Tibial nerve (tissue), 4 donors: ENCODE data around the gene CRYL1. TPM values are rescaled to one million over a fixed set of nuclear protein-coding genes. Genes with fewer than 3 reads are reported as not detected.

Source experiments
- DNase-seq, 2 donors: peaks; one replicate each; pipeline ENCODE4 v3.0.0-alpha.2; 2019; ENCODE audit warnings: low spot score in 2 of 2
- H3K27ac ChIP-seq, 4 donors: fragments of 200-600 bp; sonication (generic) in 3 of 4; one replicate each; pipeline ENCODE4 v1.5.1; 2017 to 2019; ENCODE audit warnings: mild to moderate bottlenecking in 1 of 4
- H3K27me3 ChIP-seq, 2 donors: fragments of 200-600 bp; sonication (generic) in 1 of 2; one replicate each; pipeline versions ENCODE4 v1.5.1 to v1.6.0; 2017 to 2019
- H3K36me3 ChIP-seq, 3 donors: fragments of 200-600 bp; sonication (generic); one replicate each; pipeline ENCODE4 v1.5.1; 2018 to 2019
- H3K4me1 ChIP-seq, 4 donors: fragments of 200-600 bp; sonication (generic) in 3 of 4; one replicate each; pipeline ENCODE4 v1.5.1; 2017 to 2019
- H3K4me3 ChIP-seq, 4 donors: fragments of 200-600 bp; sonication (generic) in 3 of 4; one replicate each; pipeline ENCODE4 v1.5.1; 2017 to 2019; ENCODE audit warnings: mild to moderate bottlenecking in 1 of 4, moderate library complexity in 1 of 4
- H3K9me3 ChIP-seq, 4 donors: fragments of 200-600 bp; sonication (generic) in 3 of 4; one replicate each; pipeline ENCODE4 v1.5.1; 2017 to 2019
- CTCF ChIP-seq, 5 experiments: fragments of 200-600 bp in 3 of 5; fragments of 450-650 bp in 2 of 5; sonication (generic) in 3 of 5; IDR thresholded peaks; one replicate each; pipeline ENCODE4 v1.5.1; 2016 to 2019; ENCODE audit warnings: antibody characterized with exemption in 5 of 5, mild to moderate bottlenecking in 3 of 5, moderate library complexity in 2 of 5
- EP300 ChIP-seq, 2 donors: sonication (generic); formaldehyde crosslinking; IDR thresholded peaks; one replicate each; pipeline ENCODE4 v1.6.1; 2017; ENCODE audit warnings: antibody characterized with exemption in 2 of 2, mild to moderate bottlenecking in 1 of 2
- POLR2A ChIP-seq, 2 donors: fragments of 450-650 bp; IDR thresholded peaks; one replicate each; pipeline ENCODE4 v1.6.1; 2017; ENCODE audit warnings: antibody characterized with exemption in 2 of 2, mild to moderate bottlenecking in 2 of 2, moderate library complexity in 2 of 2
- WGBS, 2 donors: methylation state at CpG; one replicate each; pipeline ENCODE4 v1.1.5; 2018; 5-methylcytosine and 5-hydroxymethylcytosine counted together
- total RNA-seq, 4 donors: library from RNA; depleted of rRNA; stranded (reverse); fragments of >200 nt; gene quantifications; one replicate each; pipeline ENCODE4 v1.1.0, GENCODE V29; 2016

CRYL1 gene
- total RNA-seq, 4 donors from 2014 or later: 33.9 to 60.5 (median 49.5) TPM

GRCh38 chr13:20425819-20426219 lies 99.8 kb downstream of the CRYL1 start:
- Histone ChIP-seq H3K36me3 (peaks cover 0 to 40% (median 0%) of the 10 kb centered on the region in 3 donors), H3K9me3 (no peaks in the 10 kb centered on the region), H3K4me1 (peaks cover 0 to 18% (median 2%) of the 10 kb centered on the region in 4 donors), H3K27ac (peak overlapping the region in 1 of 4 donors; percentile 52), H3K4me3 (no peak overlapping the region), H3K27me3 (no peaks in the 10 kb centered on the region)
- no peak for DNase-seq
- TF ChIP-seq EP300 (IDR thresholded peaks at IDR 0.05): no peak
- no peak for TF ChIP-seq POLR2A (IDR thresholded peaks at IDR 0.05)
- no peak for TF ChIP-seq CTCF (IDR thresholded peaks at IDR 0.05)
- 67 to 77% methylated on average over 6 to 7 of the region's 7 CpGs for WGBS, 2 donors

GRCh38 chr13:20424949-20425348 lies 100.7 kb downstream of the CRYL1 start:
- no peak for TF ChIP-seq CTCF (IDR thresholded peaks at IDR 0.05)
- no peak for TF ChIP-seq POLR2A (IDR thresholded peaks at IDR 0.05)
- no peak for TF ChIP-seq EP300 (IDR thresholded peaks at IDR 0.05)
- peaks cover 0 to 26% (median 7%) of the 10 kb centered on the region in 4 donors for H3K4me1 ChIP-seq
- H3K9me3 ChIP-seq: no peaks in the 10 kb centered on the region
- WGBS, 2 donors: 63 to 70% methylated on average over 11 to 12 of the region's 12 CpGs
- no peak overlapping the region for H3K4me3 ChIP-seq
- H3K27me3 ChIP-seq: no peaks in the 10 kb centered on the region
- DNase-seq: no peak
- peak overlapping the region in 2 of 4 donors; percentile 52 to 56 for H3K27ac ChIP-seq
- peaks cover 0 to 31% (median 0%) of the 10 kb centered on the region in 3 donors for H3K36me3 ChIP-seq

GRCh38 chr13:20424559-20424852 lies 101.2 kb downstream of the CRYL1 start:
- Histone ChIP-seq H3K4me1 (peaks cover 0 to 28% (median 12%) of the 10 kb centered on the region in 4 donors), H3K27me3 (no peaks in the 10 kb centered on the region), H3K27ac (peak overlapping the region in 3 of 4 donors; percentile 13 to 56 (median 48)), H3K36me3 (peaks cover 0 to 26% (median 0%) of the 10 kb centered on the region in 3 donors), H3K9me3 (no peaks in the 10 kb centered on the region), H3K4me3 (no peak overlapping the region)
- no peak for DNase-seq
- WGBS, 2 donors: 72 to 77% methylated on average over 8 of the region's 8 CpGs
- TF ChIP-seq POLR2A (IDR thresholded peaks at IDR 0.05) (no peak), EP300 (IDR thresholded peaks at IDR 0.05) (no peak), CTCF (IDR thresholded peaks at IDR 0.05) (no peak)

GRCh38 chr13:20422362-20422761 lies 103.3 kb downstream of the CRYL1 start:
- H3K27ac ChIP-seq: no peak overlapping the region
- H3K4me1 ChIP-seq: peaks cover 0 to 36% (median 13%) of the 10 kb centered on the region in 4 donors
- no peak for DNase-seq
- WGBS, 2 donors: 67 to 92% methylated on average over 4 of the region's 4 CpGs
- H3K27me3 ChIP-seq: no peaks in the 10 kb centered on the region
- H3K4me3 ChIP-seq: no peak overlapping the region
- H3K36me3 ChIP-seq: peaks cover 0 to 15% (median 0%) of the 10 kb centered on the region in 3 donors
- no peaks in the 10 kb centered on the region for H3K9me3 ChIP-seq
- TF ChIP-seq EP300 (IDR thresholded peaks at IDR 0.05) (no peak), CTCF (IDR thresholded peaks at IDR 0.05) (no peak), POLR2A (IDR thresholded peaks at IDR 0.05) (no peak)

- no peaks in the 10 kb centered on the region for H3K9me3 ChIP-seq
- 63 to 68% methylated on average over 6 of the region's 6 CpGs for WGBS, 2 donors
- DNase-seq: peak in 1 of 2 donors; percentile 19
- H3K4me1 ChIP-seq: peaks cover 0 to 38% (median 14%) of the 10 kb centered on the region in 4 donors
- H3K27me3 ChIP-seq: no peaks in the 10 kb centered on the region
- H3K4me3 ChIP-seq: no peak overlapping the region
- peak overlapping the region in 2 of 4 donors; percentile 74 to 86 for H3K27ac ChIP-seq
- TF ChIP-seq EP300 (IDR thresholded peaks at IDR 0.05) (peak in 1 of 2 donors; percentile 33), POLR2A (IDR thresholded peaks at IDR 0.05) (no peak)
- peaks cover 0 to 15% (median 0%) of the 10 kb centered on the region in 3 donors for H3K36me3 ChIP-seq
Observed at GRCh38 chr13:20420938-20421337, 104.7 kb downstream of the CRYL1 start.
